ENCODE results near the gene LGALS9. TPM values are rescaled to one million over a fixed set of nuclear protein-coding genes. Genes with fewer than 3 reads are reported as not detected.

LGALS9 gene
- polyA plus RNA-seq = 0.58 to 0.94 TPM (median 0.71 TPM) in 3 replicates
- not detected for polyA plus RNA-seq (2011; ENCODE audit: low read depth)
- polyA plus RNA-seq (2011; cell fraction: cytosol; rRNA removed) = 0.40 and 0.45 TPM in 2 replicates
- polyA plus RNA-seq (2011; cell fraction: nucleus; rRNA removed) = 0.41 and 1.1 TPM in 2 replicates
- polyA plus RNA-seq (2012; ENCODE audit: low replicate concordance) = 0.54 and 1.7 TPM in 2 replicates
- 2.0 to 2.2 TPM in 2 of 3 replicates, not detected in the other for polyA minus RNA-seq
- not detected for polyA minus RNA-seq (2011; cell fraction: cytosol; rRNA and poly(A)+ RNA removed)
- polyA minus RNA-seq (2011; cell fraction: nucleus; rRNA and poly(A)+ RNA removed) = 0.21 and 0.62 TPM in 2 replicates

DNA sequence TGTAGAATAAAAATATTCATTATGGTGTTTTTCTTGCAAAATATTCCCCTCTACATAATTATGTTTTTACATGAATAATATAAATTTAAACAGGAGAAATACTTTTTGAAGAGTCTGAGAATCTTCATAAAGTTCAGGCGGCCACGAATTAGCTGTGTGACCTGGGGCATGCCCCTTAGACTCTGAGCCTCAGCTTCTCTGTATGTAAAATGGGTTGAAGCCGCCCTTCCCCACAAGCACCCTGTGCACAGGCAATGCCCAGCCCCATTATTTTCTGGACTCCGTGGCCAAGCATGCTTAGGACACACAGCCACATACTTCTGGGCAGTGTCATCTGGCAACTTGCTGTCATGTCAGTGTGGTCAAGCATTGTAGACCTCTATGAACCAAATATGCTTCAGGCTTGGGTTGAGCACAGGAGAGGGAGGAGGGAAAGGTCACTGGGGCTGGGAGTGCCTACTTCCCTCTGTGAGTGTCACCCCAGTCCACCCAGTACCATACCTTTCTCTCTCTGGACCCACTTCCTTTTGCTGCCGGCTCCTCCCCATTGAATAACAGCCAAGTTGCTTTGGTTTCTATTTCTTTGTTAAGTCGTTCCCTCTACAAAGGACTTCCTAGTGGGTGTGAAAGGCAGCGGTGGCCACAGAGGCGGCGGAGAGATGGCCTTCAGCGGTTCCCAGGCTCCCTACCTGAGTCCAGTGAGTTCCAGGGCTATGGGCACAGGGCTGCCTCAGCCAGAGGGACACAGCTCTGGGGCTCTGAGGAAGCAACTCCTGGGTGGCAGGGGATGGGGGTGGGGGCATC is at the start of gene LGALS9:
Gene LGALS9 (plus strand): TSS at position 582 of the 804 bp plus-strand sequence. CDS start 78 bp downstream, at position 660.
- TF ChIP-seq, protein P1, sequence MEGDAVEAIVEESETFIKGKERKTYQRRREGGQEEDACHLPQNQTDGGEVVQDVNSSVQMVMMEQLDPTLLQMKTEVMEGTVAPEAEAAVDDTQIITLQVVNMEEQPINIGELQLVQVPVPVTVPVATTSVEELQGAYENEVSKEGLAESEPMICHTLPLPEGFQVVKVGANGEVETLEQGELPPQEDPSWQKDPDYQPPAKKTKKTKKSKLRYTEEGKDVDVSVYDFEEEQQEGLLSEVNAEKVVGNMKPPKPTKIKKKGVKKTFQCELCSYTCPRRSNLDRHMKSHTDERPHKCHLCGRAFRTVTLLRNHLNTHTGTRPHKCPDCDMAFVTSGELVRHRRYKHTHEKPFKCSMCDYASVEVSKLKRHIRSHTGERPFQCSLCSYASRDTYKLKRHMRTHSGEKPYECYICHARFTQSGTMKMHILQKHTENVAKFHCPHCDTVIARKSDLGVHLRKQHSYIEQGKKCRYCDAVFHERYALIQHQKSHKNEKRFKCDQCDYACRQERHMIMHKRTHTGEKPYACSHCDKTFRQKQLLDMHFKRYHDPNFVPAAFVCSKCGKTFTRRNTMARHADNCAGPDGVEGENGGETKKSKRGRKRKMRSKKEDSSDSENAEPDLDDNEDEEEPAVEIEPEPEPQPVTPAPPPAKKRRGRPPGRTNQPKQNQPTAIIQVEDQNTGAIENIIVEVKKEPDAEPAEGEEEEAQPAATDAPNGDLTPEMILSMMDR (optimal IDR thresholded peaks at IDR 0.05 in 1 of 3, IDR thresholded peaks at IDR 0.05 in 1 of 3, conservative IDR thresholded peaks at IDR 0.05 in 1 of 3; ENCODE audit: extremely low read depth in 1 of 3, insufficient read depth in 2 of 3, low read length in 3 of 3) = no peak
- TF ChIP-seq EZH2 (IDR thresholded peaks at IDR 0.05; ENCODE audit: low read length) = no peak
- Histone ChIP-seq H3K27me3 (ENCODE audit: control insufficient read depth, extremely low read depth, insufficient read depth, low read length) (no peaks in the 10 kb centered on the region), H4K20me1 (ENCODE audit: control insufficient read depth, extremely low read depth, insufficient read depth, low read length) (no peaks in the 10 kb centered on the region), H3K9me3 (ENCODE audit: control insufficient read depth, low read depth, low read length) (no peaks in the 10 kb centered on the region), H2AFZ (ENCODE audit: control insufficient read depth, low read length) (peak within 1 kb of the TSS; percentile 5), H3K9me1 (ENCODE audit: control insufficient read depth, extremely low read depth, insufficient read depth, low read length) (no peaks in the 10 kb centered on the region), H3K36me3 (ENCODE audit: control insufficient read depth in 2 of 2, extremely low read depth in 1 of 2, insufficient read depth in 2 of 2, low read length in 2 of 2) (no peaks in the 10 kb centered on the region), H3K4me2 (ENCODE audit: control insufficient read depth, extremely low read depth, insufficient read depth, low read depth, low read length) (peak within 1 kb of the TSS; percentile 41), H3K9ac (ENCODE audit: control insufficient read depth, extremely low read depth, insufficient read depth, low read length) (no peak within 1 kb of the TSS), H3K79me2 (ENCODE audit: control insufficient read depth, insufficient read depth, low read length) (no peaks in the 10 kb centered on the region), H3K27ac (ENCODE audit: control insufficient read depth, insufficient read depth, low read length) (no peak within 1 kb of the TSS), H3K4me3 (ENCODE audit: control insufficient read depth in 2 of 3, extremely low read depth in 1 of 3, insufficient read depth in 2 of 3, low read depth in 1 of 3, low read length in 3 of 3) (no peak within 1 kb of the TSS), H3K4me1 (ENCODE audit: control insufficient read depth, extremely low read depth, insufficient read depth, low read length) (peaks cover 24% of the 10 kb centered on the region)
- FAIRE-seq = no peak
- dilution Hi-C loops (cut with MboI; ENCODE audit: extremely low pct_ligation_motif_present, low sequenced_read_pairs) = no loop called here
- no peak for DNase-seq (ENCODE audit: low read depth, low spot score)

DNA sequence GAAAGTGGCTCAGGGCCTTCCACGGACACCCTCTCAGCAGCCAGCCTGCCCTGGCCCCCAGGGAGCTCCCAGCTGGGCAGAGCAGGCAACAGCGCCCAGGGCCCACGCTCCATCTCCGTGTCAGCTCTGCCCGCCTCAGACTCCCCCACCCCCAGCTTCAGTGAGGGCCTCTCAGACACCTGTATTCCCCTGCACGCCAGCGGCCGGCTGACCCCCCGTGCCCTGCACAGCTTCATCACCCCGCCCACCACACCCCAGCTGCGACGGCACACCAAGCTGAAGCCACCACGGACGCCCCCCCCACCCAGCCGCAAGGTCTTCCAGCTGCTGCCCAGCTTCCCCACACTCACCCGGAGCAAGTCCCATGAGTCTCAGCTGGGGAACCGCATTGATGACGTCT is 48.3 kb upstream of the LGALS9 start:
- Histone ChIP-seq H3K36me3 (ENCODE audit: control insufficient read depth in 2 of 2, extremely low read depth in 1 of 2, insufficient read depth in 2 of 2, low read length in 2 of 2) (no peaks in the 10 kb centered on the region), H3K79me2 (ENCODE audit: control insufficient read depth, insufficient read depth, low read length) (no peaks in the 10 kb centered on the region), H3K4me1 (ENCODE audit: control insufficient read depth, extremely low read depth, insufficient read depth, low read length) (no peaks in the 10 kb centered on the region), H4K20me1 (ENCODE audit: control insufficient read depth, extremely low read depth, insufficient read depth, low read length) (no peaks in the 10 kb centered on the region), H3K9ac (ENCODE audit: control insufficient read depth, extremely low read depth, insufficient read depth, low read length) (no peak overlapping the region), H3K9me3 (ENCODE audit: control insufficient read depth, low read depth, low read length) (no peaks in the 10 kb centered on the region), H3K4me3 (ENCODE audit: control insufficient read depth in 2 of 3, extremely low read depth in 1 of 3, insufficient read depth in 2 of 3, low read depth in 1 of 3, low read length in 3 of 3) (no peak overlapping the region), H3K27me3 (ENCODE audit: control insufficient read depth, extremely low read depth, insufficient read depth, low read length) (no peaks in the 10 kb centered on the region), H2AFZ (ENCODE audit: control insufficient read depth, low read length) (no peak overlapping the region), H3K27ac (ENCODE audit: control insufficient read depth, insufficient read depth, low read length) (no peak overlapping the region), H3K4me2 (ENCODE audit: control insufficient read depth, extremely low read depth, insufficient read depth, low read depth, low read length) (no peak overlapping the region), H3K9me1 (ENCODE audit: control insufficient read depth, extremely low read depth, insufficient read depth, low read length) (no peaks in the 10 kb centered on the region)
- no peak for TF ChIP-seq EZH2 (IDR thresholded peaks at IDR 0.05; ENCODE audit: low read length)
- TF ChIP-seq, protein P1 (optimal IDR thresholded peaks at IDR 0.05 in 1 of 3, IDR thresholded peaks at IDR 0.05 in 1 of 3, conservative IDR thresholded peaks at IDR 0.05 in 1 of 3; ENCODE audit: extremely low read depth in 1 of 3, insufficient read depth in 2 of 3, low read length in 3 of 3) = no peak
- dilution Hi-C loops (cut with MboI; ENCODE audit: extremely low pct_ligation_motif_present, low sequenced_read_pairs) = no loop called here
- DNase-seq (ENCODE audit: low read depth, low spot score) (no peak), FAIRE-seq (no peak)

All from keratinocyte (primary cell).